Neural cell (in vitro differentiated cells): ENCODE measurements around the gene RPL29. TPM values are rescaled to one million over a fixed set of nuclear protein-coding genes. Genes with fewer than 3 reads are reported as not detected.

ENCODE experiments used
- H2AFZ ChIP-seq: fragments of 200-600, 300-800 bp; sonication (generic), shearing (Covaris generic); 2 replicates; pipeline ENCODE4 v1.6.0; 2014; ENCODE audit warnings: low read depth, mild to moderate bottlenecking, antibody characterized with exemption, low read length, moderate library complexity
- H3F3A ChIP-seq: fragments of 200-600 bp; shearing (Covaris generic); 2 replicates; pipeline ENCODE4 v1.6.1; 2016; ENCODE audit warnings: mild to moderate bottlenecking, moderate library complexity, mixed read lengths, antibody characterized with exemption, low read length; ENCODE audit not compliant: insufficient read depth, poor library complexity, severe bottlenecking
- H3K27ac ChIP-seq: fragments of 200-600, 300-800 bp; sonication (generic), shearing (Covaris generic); 2 replicates; pipeline ENCODE4 v1.5.1; 2014; ENCODE audit warnings: mild to moderate bottlenecking, low read length, moderate library complexity
- H3K27me3 ChIP-seq: fragments of 300-800, 200-600 bp; sonication (generic), shearing (Covaris generic); 2 replicates; pipeline ENCODE4 v1.6.0; 2014; ENCODE audit warnings: mild to moderate bottlenecking, low read depth, low read length, moderate library complexity; ENCODE audit not compliant: insufficient read depth
- H3K36me3 ChIP-seq: fragments of 300-800, 200-600 bp; sonication (generic), shearing (Covaris generic); 2 replicates; pipeline ENCODE4 v1.5.1; 2014; ENCODE audit warnings: mild to moderate bottlenecking, antibody characterized with exemption, low read length, moderate library complexity; ENCODE audit not compliant: insufficient read depth
- H3K4me2 ChIP-seq: fragments of 300-800, 200-600 bp; sonication (generic), shearing (Covaris generic); 2 replicates; pipeline ENCODE4 v1.6.0; 2014; ENCODE audit warnings: mild to moderate bottlenecking, low read length
- H3K4me3 ChIP-seq: fragments of 300-800, 200-600 bp; sonication (generic), shearing (Covaris generic); 2 replicates; pipeline ENCODE4 v1.5.1; 2014; ENCODE audit warnings: mild to moderate bottlenecking, low read length, moderate library complexity
- H3K79me2 ChIP-seq: fragments of 200-600 bp; shearing (Covaris generic); replicated peaks from 2 replicates; pipeline ENCODE4 v1.6.0; 2014; ENCODE audit warnings: mild to moderate bottlenecking, low read length, moderate library complexity; ENCODE audit not compliant: insufficient read depth
- H3K9ac ChIP-seq: fragments of 300-800, 200-600 bp; sonication (generic), shearing (Covaris generic); 2 replicates; pipeline ENCODE4 v1.6.1; 2016; ENCODE audit warnings: mild to moderate bottlenecking, low read length, mixed read lengths
- H3K9me2 ChIP-seq: fragments of 200-600 bp; shearing (Covaris generic); 2 replicates; pipeline ENCODE4 v1.6.1; 2016; ENCODE audit warnings: mild to moderate bottlenecking, low read length, mixed read lengths; ENCODE audit not compliant: insufficient read depth
- H3K9me3 ChIP-seq: fragments of 200-600, 300-800 bp; sonication (generic), shearing (Covaris generic); 2 replicates; pipeline ENCODE4 v1.6.1; 2016; ENCODE audit warnings: mild to moderate bottlenecking, mixed run types, low read length, moderate library complexity, mixed read lengths
- H4K20me1 ChIP-seq: fragments of 200-600 bp; shearing (Covaris generic); 2 replicates; pipeline ENCODE4 v1.6.1; 2016; ENCODE audit warnings: mild to moderate bottlenecking, mixed run types; ENCODE audit not compliant: insufficient read depth
- CTCF ChIP-seq: fragments of 450-650 bp; IDR thresholded peaks from 2 replicates; pipeline ENCODE4 v1.5.1; 2014; ENCODE audit warnings: antibody characterized with exemption, mild to moderate bottlenecking, moderate library complexity; ENCODE audit not compliant: poor library complexity, severe bottlenecking
- EP300 ChIP-seq: fragments of 450-650 bp; conservative IDR thresholded peaks from 2 replicates; pipeline ENCODE4 v1.6.1; 2014; ENCODE audit warnings: antibody characterized with exemption, mild to moderate bottlenecking, moderate library complexity; ENCODE audit not compliant: poor library complexity, severe bottlenecking
- EZH2 ChIP-seq: fragments of 200-600, 300-800 bp; shearing (Covaris generic), sonication (generic); IDR thresholded peaks from 2 replicates; pipeline ENCODE4 v1.6.1; 2014; ENCODE audit warnings: antibody characterized with exemption, low read length, borderline replicate concordance, mild to moderate bottlenecking; ENCODE audit not compliant: insufficient read depth, poor library complexity, severe bottlenecking
- MXI1 ChIP-seq: fragments of 450-650 bp; conservative IDR thresholded peaks from 2 replicates; pipeline ENCODE4 v1.6.1; 2014; ENCODE audit warnings: antibody characterized with exemption, mild to moderate bottlenecking; ENCODE audit not compliant: poor library complexity, severe bottlenecking
- POLR2AphosphoS5 ChIP-seq: IDR thresholded peaks from 2 replicates; pipeline ENCODE4 v1.6.1; 2012
- RAD21 ChIP-seq: fragments of 450-650 bp; conservative IDR thresholded peaks from 2 replicates; pipeline ENCODE4 v1.6.1; 2014; ENCODE audit warnings: antibody characterized with exemption, mild to moderate bottlenecking, moderate library complexity
- SMC3 ChIP-seq: fragments of 450-650 bp; conservative IDR thresholded peaks from 2 replicates; pipeline ENCODE4 v1.6.1; 2014; ENCODE audit warnings: antibody characterized with exemption, mild to moderate bottlenecking, moderate library complexity; ENCODE audit not compliant: poor library complexity
- TAF1 ChIP-seq: IDR thresholded peaks from 2 replicates; pipeline ENCODE4 v1.6.1; 2012; ENCODE audit warnings: low read depth
- polyA plus RNA-seq: library from polyadenylated mRNA; depleted of rRNA; stranded (reverse); fragments of >200 nt; gene quantifications from 2 replicates; pipeline ENCODE4 v1.2.3, GENCODE V29; 2014
- TF ChIP-seq, protein P1 (sequence below): IDR thresholded peaks from 2 replicates; pipeline ENCODE4 v1.6.1; 2012; ENCODE audit warnings: borderline replicate concordance

Gene RPL29
- polyA plus RNA-seq, 1 donor from 2014 or later, result 846 TPM

DNA sequence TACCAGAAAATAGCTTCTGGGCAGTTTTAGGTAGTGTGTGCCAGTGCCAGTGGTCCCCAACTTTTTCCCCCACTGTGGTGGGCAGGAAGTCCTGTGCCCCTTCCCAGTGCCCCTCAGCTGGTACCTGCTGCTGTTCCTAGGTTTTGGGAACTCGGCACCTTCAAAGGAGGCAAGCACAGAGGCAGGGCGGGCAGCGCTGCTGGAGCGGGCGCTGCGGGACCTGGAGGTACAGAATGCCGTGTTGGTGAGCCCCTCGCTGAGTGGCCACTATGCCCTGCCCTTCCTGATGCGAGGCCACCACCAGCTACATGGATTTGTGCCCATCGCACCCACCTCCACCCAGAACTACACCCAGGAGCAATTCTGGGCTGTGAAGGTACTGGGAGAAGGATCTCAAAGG, 15.4 kb downstream of the RPL29 start:
- Histone ChIP-seq H3K9me2 (no peaks in the 10 kb centered on the region), H3K27me3 (no peaks in the 10 kb centered on the region), H3K4me2 (no peak overlapping the region), H3K9ac (no peak overlapping the region), H4K20me1 (no peaks in the 10 kb centered on the region), H3F3A (no peaks in the 10 kb centered on the region), H3K79me2 (no peaks in the 10 kb centered on the region), H3K27ac (no peak overlapping the region), H3K36me3 (no peaks in the 10 kb centered on the region), H3K4me3 (no peak overlapping the region), H2AFZ (no peak overlapping the region), H3K9me3 (no peaks in the 10 kb centered on the region)
- no peak for TF ChIP-seq EP300
- TF ChIP-seq EZH2, result no peak
- TF ChIP-seq, protein P1, sequence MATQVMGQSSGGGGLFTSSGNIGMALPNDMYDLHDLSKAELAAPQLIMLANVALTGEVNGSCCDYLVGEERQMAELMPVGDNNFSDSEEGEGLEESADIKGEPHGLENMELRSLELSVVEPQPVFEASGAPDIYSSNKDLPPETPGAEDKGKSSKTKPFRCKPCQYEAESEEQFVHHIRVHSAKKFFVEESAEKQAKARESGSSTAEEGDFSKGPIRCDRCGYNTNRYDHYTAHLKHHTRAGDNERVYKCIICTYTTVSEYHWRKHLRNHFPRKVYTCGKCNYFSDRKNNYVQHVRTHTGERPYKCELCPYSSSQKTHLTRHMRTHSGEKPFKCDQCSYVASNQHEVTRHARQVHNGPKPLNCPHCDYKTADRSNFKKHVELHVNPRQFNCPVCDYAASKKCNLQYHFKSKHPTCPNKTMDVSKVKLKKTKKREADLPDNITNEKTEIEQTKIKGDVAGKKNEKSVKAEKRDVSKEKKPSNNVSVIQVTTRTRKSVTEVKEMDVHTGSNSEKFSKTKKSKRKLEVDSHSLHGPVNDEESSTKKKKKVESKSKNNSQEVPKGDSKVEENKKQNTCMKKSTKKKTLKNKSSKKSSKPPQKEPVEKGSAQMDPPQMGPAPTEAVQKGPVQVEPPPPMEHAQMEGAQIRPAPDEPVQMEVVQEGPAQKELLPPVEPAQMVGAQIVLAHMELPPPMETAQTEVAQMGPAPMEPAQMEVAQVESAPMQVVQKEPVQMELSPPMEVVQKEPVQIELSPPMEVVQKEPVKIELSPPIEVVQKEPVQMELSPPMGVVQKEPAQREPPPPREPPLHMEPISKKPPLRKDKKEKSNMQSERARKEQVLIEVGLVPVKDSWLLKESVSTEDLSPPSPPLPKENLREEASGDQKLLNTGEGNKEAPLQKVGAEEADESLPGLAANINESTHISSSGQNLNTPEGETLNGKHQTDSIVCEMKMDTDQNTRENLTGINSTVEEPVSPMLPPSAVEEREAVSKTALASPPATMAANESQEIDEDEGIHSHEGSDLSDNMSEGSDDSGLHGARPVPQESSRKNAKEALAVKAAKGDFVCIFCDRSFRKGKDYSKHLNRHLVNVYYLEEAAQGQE, result no peak
- TF ChIP-seq SMC3, result no peak
- no peak for TF ChIP-seq TAF1
- TF ChIP-seq CTCF, result no peak
- no peak for TF ChIP-seq MXI1
- TF ChIP-seq RAD21, result no peak
- TF ChIP-seq POLR2AphosphoS5, result no peak

DNA sequence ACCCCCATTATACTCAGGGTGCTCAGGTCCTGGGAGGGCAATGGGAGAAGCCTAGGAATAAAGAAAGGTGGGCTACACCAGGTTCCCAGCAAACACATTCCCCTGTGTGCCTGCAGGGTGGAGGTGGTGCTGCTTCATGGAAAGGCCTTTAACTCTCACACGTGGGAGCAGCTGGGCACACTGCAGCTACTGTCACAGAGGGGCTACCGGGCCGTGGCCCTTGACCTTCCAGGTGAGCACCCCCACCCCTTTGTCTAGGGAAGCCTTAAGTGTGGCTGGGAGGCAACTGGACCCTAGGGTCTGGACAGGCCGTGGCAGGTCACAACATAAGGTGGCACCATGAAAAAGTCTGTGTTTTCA, 17.6 kb downstream of the RPL29 start:
- no peak overlapping the region for H3K9ac ChIP-seq
- no peaks in the 10 kb centered on the region for H3K36me3 ChIP-seq
- H3K9me3 ChIP-seq, result no peaks in the 10 kb centered on the region
- no peaks in the 10 kb centered on the region for H4K20me1 ChIP-seq
- no peak overlapping the region for H3K4me2 ChIP-seq
- H3K79me2 ChIP-seq, result no peaks in the 10 kb centered on the region
- no peak overlapping the region for H3K27ac ChIP-seq
- no peak overlapping the region for H3K4me3 ChIP-seq
- H3K9me2 ChIP-seq, result no peaks in the 10 kb centered on the region
- H3F3A ChIP-seq, result no peaks in the 10 kb centered on the region
- H3K27me3 ChIP-seq, result no peaks in the 10 kb centered on the region
- TF ChIP-seq TAF1 (no peak), CTCF (no peak), MXI1 (no peak), POLR2AphosphoS5 (no peak), SMC3 (no peak), EP300 (no peak), EZH2 (no peak)
- H2AFZ ChIP-seq, result no peak overlapping the region
